ENCODE results near the gene ATP6V0A4.

ATP6V0A4 gene

GRCh38 chr7:138776166-138776833, 21.7 kb downstream of the ATP6V0A4 start:
- no peak for ATAC-seq
- H3K27me3 Mint-ChIP-seq, result no peaks in the 10 kb centered on the region
- no peak overlapping the region for H3K27ac Mint-ChIP-seq
- H3K4me3 Mint-ChIP-seq, result no peak overlapping the region
- no peak for DNase-seq
- no peaks in the 10 kb centered on the region for H3K9me3 Mint-ChIP-seq
- no peaks in the 10 kb centered on the region for H3K4me1 Mint-ChIP-seq

- DNase-seq (no peak), ATAC-seq (no peak)
- Mint-ChIP-seq H3K9me3 (no peaks in the 10 kb centered on the region), H3K27me3 (no peaks in the 10 kb centered on the region), H3K4me3 (no peak overlapping the region), H3K4me1 (peaks cover 8% of the 10 kb centered on the region), H3K27ac (no peak overlapping the region)
These were observed 24.2 kb downstream of the ATP6V0A4 start for GRCh38 chr7:138773817-138774216.

- Mint-ChIP-seq H3K27me3 (no peaks in the 10 kb centered on the region), H3K4me3 (no peak overlapping the region), H3K27ac (peak overlapping the region; percentile 1 to 19), H3K4me1 (peaks cover 8% of the 10 kb centered on the region), H3K9me3 (no peaks in the 10 kb centered on the region)
- ATAC-seq, result no peak
- no peak for DNase-seq
These were observed 24.8 kb downstream of the ATP6V0A4 start for GRCh38 chr7:138773176-138773575.

- H3K27ac Mint-ChIP-seq, result no peak overlapping the region
- DNase-seq, result no peak
- H3K4me1 Mint-ChIP-seq, result peaks cover 8% of the 10 kb centered on the region
- no peaks in the 10 kb centered on the region for H3K27me3 Mint-ChIP-seq
- no peaks in the 10 kb centered on the region for H3K9me3 Mint-ChIP-seq
- H3K4me3 Mint-ChIP-seq, result no peak overlapping the region
- no peak for ATAC-seq
These were observed 27.1 kb downstream of the ATP6V0A4 start for GRCh38 chr7:138770904-138771303.

GRCh38 chr7:138768241-138768640, 29.8 kb downstream of the ATP6V0A4 start:
- H3K27ac Mint-ChIP-seq, result no peak overlapping the region
- no peaks in the 10 kb centered on the region for H3K27me3 Mint-ChIP-seq
- no peak for ATAC-seq
- DNase-seq, result no peak
- peaks cover 8% of the 10 kb centered on the region for H3K4me1 Mint-ChIP-seq
- no peak overlapping the region for H3K4me3 Mint-ChIP-seq
- no peaks in the 10 kb centered on the region for H3K9me3 Mint-ChIP-seq

- H3K27ac Mint-ChIP-seq, result peak overlapping the region in 1 of 2 donors; percentile 39
- no peak overlapping the region for H3K4me3 Mint-ChIP-seq
- no peak for ATAC-seq
- no peaks in the 10 kb centered on the region for H3K27me3 Mint-ChIP-seq
- H3K4me1 Mint-ChIP-seq, result peaks cover 31% of the 10 kb centered on the region
- no peak for DNase-seq
- H3K9me3 Mint-ChIP-seq, result no peaks in the 10 kb centered on the region
These were observed 41.3 kb downstream of the ATP6V0A4 start for GRCh38 chr7:138756591-138757242.

GRCh38 chr7:138755842-138756590, 42.0 kb downstream of the ATP6V0A4 start:
- ATAC-seq (no peak), DNase-seq (no peak)
- H3K9me3 Mint-ChIP-seq, result peaks cover 0 to 7% of the 10 kb centered on the region in 2 donors
- H3K4me3 Mint-ChIP-seq, result no peak overlapping the region
- no peaks in the 10 kb centered on the region for H3K27me3 Mint-ChIP-seq
- H3K27ac Mint-ChIP-seq, result no peak overlapping the region
- peaks cover 37% of the 10 kb centered on the region for H3K4me1 Mint-ChIP-seq

GRCh38 chr7:138755331-138755747, 42.7 kb downstream of the ATP6V0A4 start:
- Mint-ChIP-seq H3K4me1 (peaks cover 43% of the 10 kb centered on the region), H3K27ac (no peak overlapping the region), H3K9me3 (peaks cover 0 to 7% of the 10 kb centered on the region in 2 donors), H3K27me3 (no peaks in the 10 kb centered on the region), H3K4me3 (no peak overlapping the region)
- no peak for ATAC-seq
- DNase-seq, result no peak

GRCh38 chr7:138753610-138754009, 44.4 kb downstream of the ATP6V0A4 start:
- Mint-ChIP-seq H3K4me1 (peaks cover 61% of the 10 kb centered on the region), H3K4me3 (no peak overlapping the region), H3K27me3 (no peaks in the 10 kb centered on the region), H3K27ac (peak overlapping the region in 1 of 2 donors; percentile 65), H3K9me3 (peaks cover 0 to 7% of the 10 kb centered on the region in 2 donors)
- ATAC-seq (no peak), DNase-seq (no peak)

GRCh38 chr7:138753150-138753518, 44.9 kb downstream of the ATP6V0A4 start:
- ATAC-seq (no peak), DNase-seq (no peak)
- Mint-ChIP-seq H3K27me3 (no peaks in the 10 kb centered on the region), H3K4me1 (peaks cover 61% of the 10 kb centered on the region), H3K4me3 (peak overlapping the region; percentile 21 to 30), H3K9me3 (peaks cover 0 to 7% of the 10 kb centered on the region in 2 donors), H3K27ac (peak overlapping the region; percentile 59 to 75)

GRCh38 chr7:138752518-138753149, 45.4 kb downstream of the ATP6V0A4 start:
- H3K4me1 Mint-ChIP-seq, result peaks cover 61% of the 10 kb centered on the region
- peaks cover 0 to 7% of the 10 kb centered on the region in 2 donors for H3K9me3 Mint-ChIP-seq
- DNase-seq, result peak; percentile 80 to 96
- H3K27me3 Mint-ChIP-seq, result no peaks in the 10 kb centered on the region
- peak overlapping the region; percentile 59 to 75 for H3K27ac Mint-ChIP-seq
- peak overlapping the region; percentile 21 to 30 for H3K4me3 Mint-ChIP-seq
- ATAC-seq, result peak; percentile 98

- ATAC-seq, result no peak
- no peaks in the 10 kb centered on the region for H3K27me3 Mint-ChIP-seq
- no peak overlapping the region for H3K27ac Mint-ChIP-seq
- peaks cover 49% of the 10 kb centered on the region for H3K4me1 Mint-ChIP-seq
- H3K9me3 Mint-ChIP-seq, result peaks cover 0 to 7% of the 10 kb centered on the region in 2 donors
- DNase-seq, result no peak
- no peak overlapping the region for H3K4me3 Mint-ChIP-seq
These were observed 47.0 kb downstream of the ATP6V0A4 start for GRCh38 chr7:138750901-138751464.

GRCh38 chr7:138750473-138750872, 47.5 kb downstream of the ATP6V0A4 start:
- ATAC-seq, result no peak
- peaks cover 50% of the 10 kb centered on the region for H3K4me1 Mint-ChIP-seq
- no peak overlapping the region for H3K27ac Mint-ChIP-seq
- no peaks in the 10 kb centered on the region for H3K27me3 Mint-ChIP-seq
- peaks cover 0 to 7% of the 10 kb centered on the region in 2 donors for H3K9me3 Mint-ChIP-seq
- H3K4me3 Mint-ChIP-seq, result no peak overlapping the region
- no peak for DNase-seq

GRCh38 chr7:138749960-138750359, 48.0 kb downstream of the ATP6V0A4 start:
- Mint-ChIP-seq H3K4me1 (peaks cover 55% of the 10 kb centered on the region), H3K27ac (peak overlapping the region in 1 of 2 donors; percentile 1), H3K9me3 (peaks cover 0 to 7% of the 10 kb centered on the region in 2 donors), H3K4me3 (no peak overlapping the region), H3K27me3 (no peaks in the 10 kb centered on the region)
- DNase-seq, result no peak
- ATAC-seq, result no peak

- peaks cover 53% of the 10 kb centered on the region for H3K4me1 Mint-ChIP-seq
- no peak overlapping the region for H3K27ac Mint-ChIP-seq
- DNase-seq (no peak), ATAC-seq (no peak)
- H3K27me3 Mint-ChIP-seq, result no peaks in the 10 kb centered on the region
- H3K4me3 Mint-ChIP-seq, result no peak overlapping the region
- peaks cover 0 to 7% of the 10 kb centered on the region in 2 donors for H3K9me3 Mint-ChIP-seq
These were observed 49.3 kb downstream of the ATP6V0A4 start for GRCh38 chr7:138748666-138749065.

Measured in stimulated activated naive CD8-positive, alpha-beta T cell treated with anti-CD3 and anti-CD28 coated beads, Interleukin-15, amount 100 ng/mL, for 72 hours (primary cell).